Measurements from ENCODE around the gene CBY3. TPM values are rescaled to one million over a fixed set of nuclear protein-coding genes. Genes with fewer than 3 reads are reported as not detected.
"Not testable (repeated sequence)": the region's sequence is repeated elsewhere in the genome, so short reads cannot be mapped to it uniquely, and the experiment has no call there.

CBY3 gene
- not detected for total RNA-seq

DNA sequence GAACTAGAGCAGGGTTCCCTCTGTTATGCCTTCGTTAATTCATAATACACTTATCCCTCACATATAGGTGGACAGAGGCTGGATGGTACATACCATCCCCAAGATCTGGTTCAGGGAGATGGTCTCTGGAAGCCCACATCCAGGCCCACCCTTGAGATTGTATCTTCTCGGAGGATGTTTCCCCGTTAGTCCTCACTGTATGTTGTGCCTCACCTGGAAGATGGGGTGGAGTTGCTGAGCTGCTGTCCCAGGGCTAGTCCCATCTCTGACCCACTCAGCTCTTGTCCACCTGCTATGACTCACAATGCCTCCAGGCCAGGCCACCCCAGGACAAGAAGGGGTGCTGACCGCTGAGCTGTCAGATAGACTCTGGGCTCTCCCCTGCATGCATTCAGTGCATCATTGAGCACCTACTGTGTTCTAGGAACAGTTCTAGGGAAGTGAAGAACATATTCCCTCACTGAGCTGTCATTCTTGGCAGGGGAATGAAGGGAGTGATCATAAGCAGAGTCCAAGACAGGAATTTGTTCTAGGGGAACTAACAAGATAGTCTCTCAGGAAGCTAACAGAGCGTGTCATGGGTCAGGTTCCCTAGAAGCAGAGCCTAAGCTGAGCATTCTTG, at the start of gene CBY3:
Gene CBY3, minus strand, starts transcription at position 255 of the 622 bp plus-strand sequence. Its CDS starts 116 bp downstream, at position 139.
- DNase-seq (ENCODE audit: low spot score), result no peak

DNA sequence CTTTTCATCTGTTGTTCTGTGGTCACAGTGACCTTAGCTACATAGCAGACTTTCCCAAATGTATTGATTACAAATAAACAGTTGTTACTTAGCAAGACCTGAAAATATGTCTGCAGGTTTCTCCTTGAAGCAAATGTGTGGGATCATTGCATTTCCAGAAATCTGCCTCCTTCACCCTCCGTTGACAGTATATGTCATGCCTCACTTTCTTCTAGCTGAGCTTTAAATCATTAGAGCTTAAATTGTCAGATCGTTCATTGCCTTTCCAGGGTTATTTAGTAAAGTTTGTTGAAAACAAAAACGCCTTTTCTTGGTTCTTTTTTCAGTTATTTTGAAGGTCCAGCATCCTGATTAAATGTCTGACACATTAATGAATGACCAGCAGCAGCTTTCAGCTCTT, 49.5 kb upstream of the CBY3 start:
- ATAC-seq (no peak), DNase-seq (ENCODE audit: low spot score) (no peak)

More for the DNA sequence above, at the start of gene CBY3:
- no peak for ATAC-seq

DNA sequence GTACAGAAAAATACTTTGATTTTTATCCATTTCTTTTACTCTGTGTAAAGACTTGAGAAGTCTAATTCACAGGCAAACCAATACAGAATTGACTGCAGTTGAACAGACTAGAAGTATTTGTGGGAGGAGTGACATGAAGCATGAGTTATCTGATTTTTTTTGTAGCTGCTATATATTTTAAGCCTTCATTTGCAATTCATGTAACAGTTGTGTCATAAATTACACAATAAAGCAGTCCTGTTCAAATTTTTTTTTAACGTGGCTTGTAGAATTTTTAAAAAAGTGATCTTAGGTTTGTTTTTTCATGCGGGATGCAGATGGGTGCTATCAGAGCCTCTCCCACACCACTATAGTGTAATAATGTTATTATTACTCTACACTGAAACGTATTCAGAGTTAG, 48.9 kb upstream of the CBY3 start:
- DNase-seq (ENCODE audit: low spot score), result no peak

DNA sequence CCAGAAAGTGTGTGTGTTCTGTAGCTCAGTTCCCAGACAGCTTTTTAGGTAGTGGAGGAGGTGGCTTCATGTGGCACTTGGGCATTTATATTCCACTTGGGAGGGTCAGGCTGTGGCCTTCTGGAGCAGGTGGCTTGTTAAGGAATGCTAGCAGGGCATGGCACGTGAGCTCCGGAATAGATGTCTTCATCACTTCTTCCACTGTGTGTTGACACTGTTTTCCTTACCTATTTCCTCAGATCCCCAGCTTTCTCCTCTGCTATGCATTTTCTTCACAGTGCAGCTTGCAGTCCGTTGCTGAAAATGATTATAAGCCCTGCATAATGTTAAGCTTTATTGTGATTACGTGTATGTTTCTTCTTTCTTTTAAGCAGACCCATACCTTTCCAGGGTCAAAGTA, 48.5 kb upstream of the CBY3 start:
- DNase-seq (ENCODE audit: low spot score) (no peak), ATAC-seq (no peak)

More for the DNA sequence above, 48.9 kb upstream of the CBY3 start:
- ATAC-seq, result no peak

DNA sequence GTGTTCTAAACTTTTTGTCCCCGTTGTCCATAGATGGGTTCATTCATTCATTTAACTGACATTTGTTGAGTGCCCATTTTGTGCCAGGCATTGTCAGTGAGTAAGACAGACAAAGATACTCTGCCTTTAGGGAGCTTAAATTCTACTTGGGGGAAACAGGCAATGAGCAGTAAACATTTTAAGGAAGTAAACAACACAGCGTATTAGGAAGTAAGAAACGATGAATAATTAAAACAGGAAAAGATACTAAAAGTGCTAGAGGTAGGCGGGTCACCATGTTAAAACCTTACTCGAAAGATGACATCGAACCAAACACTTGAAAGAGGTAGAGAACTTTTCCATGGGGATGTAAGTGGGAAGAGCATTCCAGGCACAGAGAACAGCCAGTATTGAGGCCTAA, 46.3 kb upstream of the CBY3 start:
- ATAC-seq, result no peak
- DNase-seq (ENCODE audit: low spot score), result no peak

DNA sequence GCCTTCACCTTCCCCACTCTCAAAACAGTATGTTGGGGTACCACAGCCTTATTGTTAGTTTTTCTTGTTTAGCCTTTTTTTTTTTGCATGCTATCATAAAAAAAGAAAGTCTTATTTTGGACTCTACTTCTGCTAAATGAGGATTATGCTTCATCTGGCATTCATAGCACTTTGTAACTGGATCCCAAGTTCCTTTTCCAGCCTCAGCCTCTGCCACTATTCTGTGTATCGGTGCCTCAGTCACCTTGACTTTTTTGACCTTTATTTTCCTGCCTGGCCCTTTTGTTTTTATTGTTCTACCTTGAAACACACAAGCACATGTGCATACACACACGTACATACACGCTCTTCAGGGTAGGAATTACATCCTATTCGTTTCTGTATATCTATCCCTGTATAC, 43.3 kb upstream of the CBY3 start:
- no peak for DNase-seq (ENCODE audit: low spot score)
- no peak for ATAC-seq

DNA sequence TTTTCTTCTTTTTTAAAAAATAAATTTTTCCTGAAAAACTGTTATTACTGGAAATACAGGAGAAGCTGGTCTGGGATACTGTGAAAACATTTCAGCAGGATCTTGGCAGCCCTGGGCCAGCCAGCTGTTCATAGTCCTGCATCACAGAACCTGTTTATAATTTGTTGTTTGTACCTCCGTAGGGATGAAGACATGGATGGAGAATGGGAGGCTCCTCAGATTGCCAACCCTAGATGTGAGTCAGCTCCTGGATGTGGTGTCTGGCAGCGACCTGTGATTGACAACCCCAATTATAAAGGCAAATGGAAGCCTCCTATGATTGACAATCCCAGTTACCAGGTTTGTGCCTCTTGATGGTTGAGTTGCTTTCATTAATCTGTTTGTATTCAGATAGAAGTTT, 39.4 kb upstream of the CBY3 start:
- DNase-seq (ENCODE audit: low spot score), result no peak
- no peak for ATAC-seq

DNA sequence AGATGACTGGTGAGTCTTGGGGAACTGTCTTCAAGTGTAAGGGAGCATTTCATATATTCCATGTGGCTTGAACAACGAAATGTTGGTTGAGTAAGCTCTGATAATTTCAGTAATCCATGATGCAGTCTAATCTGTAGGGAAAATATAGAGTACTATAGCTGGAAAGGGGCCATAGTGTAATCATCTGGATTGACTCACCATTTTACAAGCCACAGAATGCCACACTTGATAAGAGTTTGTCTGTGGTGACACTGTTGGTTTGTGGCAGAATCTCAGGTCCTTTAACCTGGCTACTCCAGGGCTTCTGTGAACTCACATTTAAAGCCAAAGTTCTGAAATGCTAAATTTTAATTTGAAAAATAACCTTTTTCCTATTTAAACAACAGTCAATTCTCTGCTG, 35.5 kb upstream of the CBY3 start:
- DNase-seq (ENCODE audit: low spot score) (no peak), ATAC-seq (no peak)

DNA sequence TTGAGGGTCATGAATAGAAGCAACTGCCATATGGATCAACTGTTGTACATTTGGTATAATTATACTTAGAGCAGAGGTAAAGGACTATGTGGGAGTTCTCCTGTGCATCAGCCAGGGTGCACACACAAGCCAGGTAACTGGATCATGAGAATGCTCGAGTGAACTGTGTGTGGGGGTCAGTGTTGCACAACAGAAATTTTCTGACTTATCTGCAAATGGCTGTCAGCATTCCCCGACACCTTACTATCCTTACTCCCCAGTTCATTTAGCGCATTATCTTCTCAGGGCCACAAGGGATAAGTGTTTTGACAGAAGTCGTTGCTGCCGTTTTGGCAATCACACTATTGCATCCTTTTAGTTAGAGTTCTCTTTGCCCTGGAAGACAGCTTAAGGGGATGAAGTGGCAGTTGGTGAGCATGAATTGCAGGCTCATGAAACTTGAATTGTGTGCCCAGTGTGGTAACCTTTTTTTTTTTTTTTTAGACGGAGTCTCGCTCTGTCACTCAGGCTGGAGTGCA, 19.6 kb upstream of the CBY3 start:
- ATAC-seq (peak; percentile 23), DNase-seq (ENCODE audit: low spot score) (peak; percentile 64)

DNA sequence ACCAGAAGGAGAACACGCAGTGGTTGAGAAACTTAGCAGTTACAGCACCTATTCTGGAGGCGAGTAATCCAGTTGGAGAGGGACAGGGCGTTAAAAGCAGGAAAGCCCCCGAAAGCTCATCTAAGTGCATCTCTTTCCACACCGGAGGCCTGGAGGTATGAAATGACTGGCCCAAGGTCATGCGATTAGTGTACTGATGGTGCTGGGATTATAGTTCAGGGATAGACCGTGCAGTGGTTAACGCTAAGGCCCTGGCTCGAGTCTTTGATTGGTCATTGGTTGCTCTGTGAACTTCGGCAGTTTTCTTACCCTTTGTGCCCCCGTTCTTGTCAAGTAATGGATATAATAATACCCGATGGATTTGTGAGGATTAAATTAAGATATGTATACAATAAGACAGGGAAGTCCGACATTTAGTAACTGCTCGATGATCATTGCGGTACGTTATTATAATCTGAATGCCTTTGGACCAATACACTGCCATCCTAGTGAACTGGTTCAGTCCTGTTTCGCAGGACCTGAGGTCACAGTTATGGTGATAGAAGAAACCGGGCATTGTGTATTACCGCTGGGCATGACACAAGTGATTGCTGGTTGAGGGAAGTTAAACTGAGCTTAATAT, 18.9 kb upstream of the CBY3 start:
- no peak for DNase-seq (ENCODE audit: low spot score)
- ATAC-seq, result peak; percentile 11

DNA sequence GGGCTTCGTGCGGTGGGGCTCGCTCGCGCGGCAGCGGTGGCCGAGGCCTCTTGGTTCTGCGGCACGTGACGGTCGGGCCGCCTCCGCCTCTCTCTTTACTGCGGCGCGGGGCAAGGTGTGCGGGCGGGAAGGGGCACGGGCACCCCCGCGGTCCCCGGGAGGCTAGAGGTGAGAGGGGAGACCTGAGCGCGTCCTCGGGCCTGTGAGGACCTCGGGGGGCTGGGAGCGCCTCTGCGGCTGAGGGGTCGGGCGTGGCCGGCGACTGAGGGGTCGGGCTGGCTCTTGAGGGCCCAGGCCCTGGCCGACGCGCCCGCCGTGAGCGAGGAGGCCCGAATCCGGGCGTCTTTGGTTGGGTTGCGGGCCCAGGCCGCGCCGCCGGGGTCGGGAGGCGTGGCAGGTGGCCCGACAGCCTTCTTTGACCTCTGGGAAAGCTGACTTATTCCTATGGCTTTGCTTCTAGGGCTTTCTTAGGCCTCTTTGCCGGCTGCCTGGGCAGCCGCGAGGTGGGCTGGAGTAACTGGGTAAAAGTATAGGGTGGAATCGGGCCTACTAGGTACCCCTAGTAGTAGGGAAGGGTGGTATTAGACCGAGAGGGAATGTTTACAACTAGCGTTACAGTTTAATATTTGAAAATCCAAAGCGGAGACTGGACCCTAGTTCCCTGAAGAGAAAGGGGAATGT, 18.2 kb upstream of the CBY3 start, which contains the start of gene CANX:
Gene CANX, plus strand, starts transcription at position 33 of the 681 bp plus-strand sequence. CDS start 6,715 bp downstream, outside the sequence.
- ATAC-seq, result peak; percentile 9
- DNase-seq (ENCODE audit: low spot score), result no peak

DNA sequence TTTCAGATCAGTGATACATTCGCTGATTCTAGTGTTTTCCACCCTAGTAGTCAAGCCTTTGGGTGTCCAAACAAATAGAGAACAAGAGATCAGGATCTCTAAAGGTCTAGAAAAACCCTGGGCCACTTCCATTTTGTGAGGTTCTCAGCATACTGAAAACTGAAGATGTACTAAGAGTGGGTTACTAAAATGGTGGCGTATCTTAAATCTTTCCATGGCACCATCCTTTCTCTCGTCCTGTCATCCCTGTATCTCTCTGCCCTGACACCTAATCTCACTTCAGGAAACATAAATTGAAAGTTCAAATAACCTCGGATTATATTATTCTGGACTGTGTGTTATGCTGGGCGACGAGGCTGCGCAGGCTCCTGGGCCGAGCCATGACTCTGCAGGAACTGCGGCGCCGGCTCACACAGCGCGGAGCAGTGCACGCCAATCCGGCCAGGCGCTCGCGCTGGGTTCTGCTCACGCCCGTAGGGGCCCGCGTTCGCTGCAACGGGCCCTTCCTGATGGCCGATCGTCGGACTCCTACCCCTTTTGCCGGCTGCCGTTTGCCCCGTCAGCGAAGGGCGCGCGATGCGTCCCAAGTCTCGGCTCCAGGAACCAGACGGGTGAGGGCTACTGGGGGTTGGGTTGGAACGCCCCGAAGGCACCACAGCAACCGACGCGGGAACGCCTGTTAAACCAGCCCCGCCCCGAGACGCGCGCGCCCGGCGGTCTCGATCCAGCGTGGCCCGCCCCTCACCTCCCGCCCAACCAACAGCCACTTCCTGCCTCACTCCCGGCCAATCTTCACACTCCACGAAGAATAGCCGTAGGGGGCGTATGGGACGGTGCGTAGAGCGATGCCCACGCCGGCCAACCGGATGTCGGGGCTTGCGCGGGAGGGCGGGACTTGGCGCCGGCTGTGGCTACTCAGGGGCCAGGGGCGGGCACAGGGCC, 17.4 kb upstream of the CBY3 start:
- DNase-seq (ENCODE audit: low spot score), result peak; percentile 100
- peak; percentile 90 for ATAC-seq

DNA sequence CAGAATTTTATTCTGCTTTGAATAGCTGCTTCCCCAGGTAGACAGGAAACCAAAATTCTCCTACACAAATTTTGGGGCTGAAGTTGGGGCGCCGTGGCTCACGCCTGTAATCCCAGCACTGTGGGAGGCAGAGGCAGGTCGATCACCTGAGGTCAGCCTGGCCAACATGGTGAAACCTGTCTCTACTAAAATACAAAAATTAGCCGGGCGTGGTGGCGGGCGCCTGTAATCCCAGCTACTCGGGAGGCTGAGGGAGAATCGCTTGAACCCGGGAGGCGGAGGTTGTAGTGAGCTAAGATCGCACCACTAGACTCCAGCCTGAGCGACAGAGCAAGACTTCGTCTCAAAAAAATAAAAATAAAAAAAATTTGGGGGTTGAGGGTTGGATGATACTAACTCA, 16.7 kb upstream of the CBY3 start:
- DNase-seq (ENCODE audit: low spot score); ATAC-seq: not testable (repeated sequence)

DNA sequence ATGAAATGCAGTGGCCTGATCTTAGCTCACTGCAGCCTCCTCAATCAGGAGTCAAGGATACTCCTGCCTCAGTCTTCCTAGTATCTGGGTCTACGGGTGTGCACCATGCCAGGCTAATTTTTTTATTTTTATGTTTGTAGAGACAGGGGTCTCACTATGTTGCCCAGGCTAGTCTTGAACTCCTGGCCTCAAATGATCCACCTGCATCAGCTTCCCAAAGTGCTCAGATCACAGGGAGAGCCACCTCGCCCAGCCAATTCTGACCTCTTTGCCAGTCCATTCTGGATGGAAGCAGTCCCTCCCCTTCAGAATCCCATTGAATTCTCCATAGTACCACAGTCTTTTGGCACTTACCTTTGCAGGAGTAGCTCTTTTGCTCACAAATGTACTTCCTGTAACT, 16.3 kb upstream of the CBY3 start:
- DNase-seq (ENCODE audit: low spot score) (no peak), ATAC-seq (no peak)

DNA sequence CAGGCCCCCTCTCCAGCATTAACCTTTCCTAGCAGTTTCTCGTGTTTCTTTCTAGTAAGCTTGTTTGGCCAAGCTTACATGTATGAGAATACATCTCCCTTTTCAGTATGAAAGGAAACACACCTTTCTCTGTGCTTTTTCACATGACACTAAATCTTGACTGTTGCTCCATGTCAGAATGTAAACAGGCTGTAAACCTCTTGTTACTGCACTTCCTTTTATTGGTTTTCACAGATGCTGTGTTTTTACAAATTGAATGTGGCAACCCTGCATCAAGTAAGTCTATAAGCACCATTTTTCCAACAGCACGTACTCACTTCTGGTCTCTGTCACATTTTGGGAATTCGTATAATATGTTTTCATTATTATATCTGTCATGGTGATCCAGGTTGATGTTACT, 15.8 kb upstream of the CBY3 start:
- DNase-seq (ENCODE audit: low spot score) (no peak), ATAC-seq (no peak)

DNA sequence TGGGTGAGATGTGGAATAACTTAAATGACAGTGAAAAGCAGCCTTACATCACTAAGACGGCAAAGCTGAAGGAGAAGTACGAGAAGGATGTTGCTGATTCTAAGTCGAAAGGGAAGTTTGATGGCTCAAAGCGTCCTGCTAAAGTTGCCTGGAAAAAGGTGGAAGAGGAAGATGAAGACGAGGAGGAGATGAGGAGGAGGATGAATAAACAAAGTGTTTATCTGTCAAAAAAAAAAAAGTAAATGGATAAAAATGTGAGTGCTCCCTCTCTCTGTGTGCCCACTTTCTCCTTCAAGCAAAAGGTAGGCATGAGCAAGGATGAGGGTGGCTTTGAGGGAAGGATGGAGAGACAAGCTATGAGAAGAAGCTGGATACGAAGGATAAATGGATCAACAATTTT, 13.7 kb upstream of the CBY3 start:
- ATAC-seq, result no peak
- no peak for DNase-seq (ENCODE audit: low spot score)

DNA sequence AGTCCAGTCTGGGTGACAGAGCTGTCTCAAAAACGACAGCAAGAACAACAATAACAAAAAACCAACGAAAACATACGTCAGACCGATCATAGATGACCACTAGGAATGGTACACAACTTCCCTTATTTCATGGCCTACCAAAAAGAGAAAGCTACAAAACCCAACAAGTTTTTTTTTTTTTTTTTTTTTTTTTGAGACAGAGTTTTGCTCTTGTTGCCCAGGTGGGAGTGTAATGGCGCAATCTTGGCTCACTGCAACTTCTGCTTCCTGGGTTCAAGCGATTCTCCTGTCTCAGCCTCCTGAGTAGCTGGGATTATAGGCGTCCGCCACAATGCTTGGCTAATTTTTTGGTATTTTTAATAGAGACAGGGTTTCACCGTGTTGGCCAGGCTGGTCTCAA, 8.4 kb upstream of the CBY3 start:
- not testable (repeated sequence) for ATAC-seq; DNase-seq (ENCODE audit: low spot score)

DNA sequence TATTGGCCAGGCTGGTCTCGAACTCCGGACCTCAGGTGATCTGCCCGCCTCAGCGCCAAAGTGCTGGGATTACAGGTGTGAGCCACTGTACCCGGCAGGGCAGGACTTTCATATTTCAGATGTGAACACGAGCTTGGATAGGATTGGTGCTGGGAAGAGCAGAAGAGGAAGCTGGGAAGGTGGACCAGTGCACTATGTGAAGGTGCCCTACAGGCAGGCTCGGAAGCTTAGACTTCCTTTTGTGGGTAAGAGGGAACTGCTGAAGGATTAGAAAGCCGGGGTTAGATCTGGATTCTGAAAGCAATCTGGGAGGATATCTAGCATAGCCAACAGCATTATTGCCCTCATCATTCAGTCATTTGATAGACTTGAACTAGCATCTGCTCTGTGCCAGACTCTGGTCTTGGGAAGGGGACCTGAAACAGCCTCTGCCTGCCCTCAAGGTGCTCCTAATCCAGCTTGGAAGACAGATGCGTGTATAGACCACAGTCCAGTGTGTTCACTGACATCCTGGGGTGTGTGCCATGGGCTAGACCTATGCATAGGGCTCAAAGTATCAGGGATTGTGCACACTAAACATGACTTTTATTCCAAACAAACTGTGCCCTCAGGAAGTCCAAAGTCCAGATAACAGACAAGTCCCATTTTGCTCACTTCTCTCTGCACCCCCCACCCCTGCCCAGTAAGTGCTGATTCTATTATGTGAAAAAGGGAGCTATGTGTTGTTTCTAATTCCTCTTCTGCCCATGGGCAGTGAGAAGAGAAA, 637 bp downstream of the CBY3 start:
- DNase-seq (ENCODE audit: low spot score) (peak; percentile 74), ATAC-seq (peak; percentile 63)

DNA sequence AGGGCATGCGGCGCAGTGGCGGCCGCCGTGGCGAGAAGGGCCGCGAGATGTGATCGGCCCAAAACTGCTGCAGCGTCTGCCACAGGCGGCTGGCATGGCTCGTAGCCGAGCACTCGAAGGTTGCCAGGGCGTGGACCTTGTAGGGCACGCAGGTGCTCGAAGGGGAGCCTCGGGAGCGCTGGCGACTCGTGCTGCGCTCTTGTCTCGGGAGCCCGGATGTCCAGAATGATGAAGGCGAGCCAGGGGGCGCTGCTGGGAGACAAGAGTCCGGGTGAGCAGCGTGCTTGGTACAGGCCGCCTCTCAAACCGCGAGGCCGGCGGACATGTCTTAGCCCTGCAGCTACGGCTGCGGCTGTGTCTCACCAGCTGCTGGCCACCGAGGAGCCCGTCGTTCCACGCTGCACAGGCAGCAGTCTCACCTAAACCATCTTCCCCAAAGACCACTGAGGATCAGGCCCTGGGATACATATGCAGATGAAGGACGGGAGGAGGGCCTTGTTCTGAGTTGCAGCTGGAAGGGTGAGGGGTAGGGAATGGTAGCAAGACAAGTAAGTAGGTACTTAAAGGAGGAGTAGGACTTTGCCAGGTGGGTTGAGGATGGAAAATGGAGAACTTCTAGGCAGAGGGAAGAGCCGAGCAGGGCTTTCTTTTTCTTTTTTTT, 1.7 kb downstream of the CBY3 start:
- DNase-seq (ENCODE audit: low spot score), result peak; percentile 65
- peak; percentile 2 for ATAC-seq
